CD4-positive, alpha-beta T cell treated with Interleukin-21 for 1 hour (primary cell): ENCODE results near the gene RPL13.

ENCODE experiments used
- DNase-seq: peaks from one replicate; pipeline ENCODE4 v3.0.0-alpha.2; 2020

Gene RPL13

GRCh38 chr16:89560378-89561141 lies at the start of gene RPL13:
RPL13 (plus strand) TSS chr16:89560682; CDS start chr16:89560960, 278 bp downstream.
- peak; percentile 95 for DNase-seq

GRCh38 chr16:89511374-89511773 lies 49.1 kb upstream of the RPL13 start:
- no peak for DNase-seq

GRCh38 chr16:89512453-89512852 lies 48.0 kb upstream of the RPL13 start:
- no peak for DNase-seq

- no peak for DNase-seq
Measured at GRCh38 chr16:89517128-89517527, 43.4 kb upstream of the RPL13 start.

GRCh38 chr16:89519881-89520280 lies 40.6 kb upstream of the RPL13 start:
- DNase-seq, result no peak

GRCh38 chr16:89522287-89522686 lies 38.2 kb upstream of the RPL13 start:
- no peak for DNase-seq

- no peak for DNase-seq
Measured at GRCh38 chr16:89523680-89524344, 36.7 kb upstream of the RPL13 start.

GRCh38 chr16:89525146-89525913 lies 35.2 kb upstream of the RPL13 start:
- DNase-seq, result no peak

- DNase-seq, result no peak
Measured at GRCh38 chr16:89529097-89529496, 31.4 kb upstream of the RPL13 start.

- DNase-seq, result no peak
Measured at GRCh38 chr16:89530401-89531381, 29.8 kb upstream of the RPL13 start.

- no peak for DNase-seq
Measured at GRCh38 chr16:89531821-89532526, 28.5 kb upstream of the RPL13 start.

GRCh38 chr16:89534252-89534756 lies 26.2 kb upstream of the RPL13 start:
- DNase-seq, result peak; percentile 46

GRCh38 chr16:89536371-89536770 lies 24.1 kb upstream of the RPL13 start:
- no peak for DNase-seq

GRCh38 chr16:89536886-89537548 lies 23.5 kb upstream of the RPL13 start:
- DNase-seq, result no peak

GRCh38 chr16:89537549-89537925 lies 22.9 kb upstream of the RPL13 start:
- DNase-seq, result no peak

- DNase-seq, result no peak
Measured at GRCh38 chr16:89538286-89538685, 22.2 kb upstream of the RPL13 start.

- no peak for DNase-seq
Measured at GRCh38 chr16:89540557-89540956, 19.9 kb upstream of the RPL13 start.

GRCh38 chr16:89541792-89542191 lies 18.7 kb upstream of the RPL13 start:
- no peak for DNase-seq

GRCh38 chr16:89544113-89544512 lies 16.4 kb upstream of the RPL13 start:
- DNase-seq, result no peak

GRCh38 chr16:89544713-89545043 lies 15.8 kb upstream of the RPL13 start:
- no peak for DNase-seq
